Panc1 (cell line): ENCODE measurements around the gene STARD9. TPM values are rescaled to one million over a fixed set of nuclear protein-coding genes. Genes with fewer than 3 reads are reported as not detected.

ENCODE experiments used
- ATAC-seq: fragments of 200-7000 bp; cut with Tn5 transposase; 2 replicates; pipeline ENCODE4 v1.9.1; 2020; ENCODE audit warnings: mild to moderate bottlenecking, moderate library complexity
- BruUV-seq: library from RNA; stranded (reverse); fragments of 400-500 nt; replicated peaks from 2 replicates; lab custom pipeline; 2021; lab: Mats Ljungman, UMichigan
- CTCF ChIA-PET: fragments of 300-600 bp; sonication (Branson Sonifier 250); formaldehyde crosslinking; loops from one replicate; lab custom pipeline; 2022; ENCODE audit warnings: antibody characterized with exemption; lab: Charles Lee
- POLR2A ChIA-PET: fragments of 300-600 bp; sonication (Branson Sonifier 250); formaldehyde crosslinking; loops from one replicate; lab custom pipeline; 2022; ENCODE audit warnings: antibody characterized with exemption; lab: Charles Lee
- DNase-seq: peaks from one replicate; pipeline ENCODE4 v3.0.0-alpha.2; 2010; ENCODE audit warnings: low read depth, low spot score
- H3K27ac ChIP-seq: 2 replicates; pipeline ENCODE4 v1.5.1; 2011; ENCODE audit warnings: mild to moderate bottlenecking, low read length, inconsistent platforms
- H3K27me3 ChIP-seq: fragments of 200-500 bp; sonication (Bioruptor generic); 2 replicates; pipeline ENCODE4 v1.6.0; 2014; ENCODE audit warnings: low read length, inconsistent platforms; ENCODE audit not compliant: control insufficient read depth, insufficient read depth
- H3K36me3 ChIP-seq: fragments of 200-500 bp; sonication (Bioruptor generic); 2 replicates; pipeline ENCODE4 v1.5.1; 2014; ENCODE audit warnings: inconsistent platforms, mild to moderate bottlenecking, low read length, moderate library complexity; ENCODE audit not compliant: control insufficient read depth, insufficient read depth
- H3K4me1 ChIP-seq: 2 replicates; pipeline ENCODE4 v1.5.1; 2011; ENCODE audit warnings: inconsistent platforms, mild to moderate bottlenecking, low read length, moderate library complexity; ENCODE audit not compliant: control insufficient read depth, insufficient read depth
- H3K4me3 ChIP-seq, 2 experiments: 2 replicates each; pipeline ENCODE4 v1.5.1; 2011 to 2012; ENCODE audit warnings: low read depth in 2 of 2, low read length in 2 of 2, mild to moderate bottlenecking in 2 of 2, inconsistent platforms in 1 of 2, moderate library complexity in 1 of 2
- H3K9me3 ChIP-seq: fragments of 200-500 bp; sonication (Bioruptor generic); 2 replicates; pipeline ENCODE4 v1.5.1; 2014; ENCODE audit warnings: low read depth, mild to moderate bottlenecking, inconsistent platforms, low read length, moderate library complexity; ENCODE audit not compliant: control insufficient read depth, insufficient read depth
- POLR2AphosphoS5 ChIP-seq: IDR thresholded peaks from 2 replicates; pipeline ENCODE4 v1.6.1; 2012; ENCODE audit warnings: mild to moderate bottlenecking, low read depth, low read length, moderate library complexity
- SIN3A ChIP-seq: IDR thresholded peaks from 2 replicates; pipeline ENCODE4 v1.6.1; 2012; ENCODE audit warnings: low read depth, mild to moderate bottlenecking, low read length, moderate library complexity, borderline replicate concordance; ENCODE audit not compliant: insufficient read depth
- TCF7L2 ChIP-seq: IDR thresholded peaks from 2 replicates; pipeline ENCODE4 v1.6.1; 2011; ENCODE audit warnings: mild to moderate bottlenecking, low read depth, low read length, inconsistent platforms
- in situ Hi-C: cut with HindIII; loops from 2 replicates; pipeline ENCODE4 v1.10.0; 2016; ENCODE audit warnings: low sequenced_read_pairs, low pct_unique_long_range_greater_than_20kb
- intact Hi-C: fragments of 100-400 bp; cut with micrococcal nuclease; formaldehyde crosslinking; loops from one replicate; pipeline ENCODE4 v1.10.0; 2022; ENCODE audit not compliant: unreplicated experiment
- total RNA-seq: library from RNA; stranded (reverse); gene quantifications from one replicate; pipeline ENCODE4 v1.2.1, GENCODE V29; 2021; ENCODE audit not compliant: unreplicated experiment
- TF ChIP-seq, protein P1 (sequence below), 2 experiments: IDR thresholded peaks; 2 replicates each; pipeline ENCODE4 v1.6.1; 2011 to 2012; ENCODE audit warnings: low read depth in 2 of 2, control low read depth in 1 of 2, low read length in 1 of 2, mild to moderate bottlenecking in 1 of 2, moderate library complexity in 1 of 2; ENCODE audit not compliant: insufficient read depth in 1 of 2
- TF ChIP-seq, protein P2 (sequence below): fragments of 450-650 bp; IDR thresholded peaks from 2 replicates; pipeline ENCODE4 v1.5.1; 2017; ENCODE audit warnings: mild to moderate bottlenecking

STARD9 gene
- total RNA-seq, 1 experiment from 2014 or later = 13.4 TPM

DNA sequence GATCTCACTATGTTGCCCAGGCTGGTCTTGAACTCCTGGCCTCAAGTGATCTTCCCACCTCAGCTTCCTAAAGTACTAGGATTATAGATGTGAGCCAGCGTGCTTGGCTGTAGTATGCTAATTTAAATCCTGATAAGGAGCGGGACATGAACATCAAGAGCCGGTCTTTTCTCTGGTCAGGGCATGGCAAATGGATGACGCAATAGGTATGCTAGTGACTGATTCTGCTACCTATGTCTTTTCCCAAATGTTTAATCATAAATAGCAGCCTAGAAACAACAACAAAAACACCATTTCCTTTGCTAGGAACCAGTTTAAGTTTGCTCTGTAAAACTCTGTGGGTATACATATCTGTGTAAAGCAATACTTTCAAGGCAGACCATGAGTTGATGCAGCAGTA is 64.7 kb downstream of the STARD9 start:
- Histone ChIP-seq H3K4me3 (no peak overlapping the region), H3K36me3 (no peaks in the 10 kb centered on the region), H3K4me1 (no peaks in the 10 kb centered on the region), H3K27ac (no peak overlapping the region), H3K9me3 (no peaks in the 10 kb centered on the region), H3K27me3 (no peaks in the 10 kb centered on the region)
- TF ChIP-seq SIN3A (no peak), POLR2AphosphoS5 (no peak), TCF7L2 (no peak)
- TF ChIP-seq, protein P1, sequence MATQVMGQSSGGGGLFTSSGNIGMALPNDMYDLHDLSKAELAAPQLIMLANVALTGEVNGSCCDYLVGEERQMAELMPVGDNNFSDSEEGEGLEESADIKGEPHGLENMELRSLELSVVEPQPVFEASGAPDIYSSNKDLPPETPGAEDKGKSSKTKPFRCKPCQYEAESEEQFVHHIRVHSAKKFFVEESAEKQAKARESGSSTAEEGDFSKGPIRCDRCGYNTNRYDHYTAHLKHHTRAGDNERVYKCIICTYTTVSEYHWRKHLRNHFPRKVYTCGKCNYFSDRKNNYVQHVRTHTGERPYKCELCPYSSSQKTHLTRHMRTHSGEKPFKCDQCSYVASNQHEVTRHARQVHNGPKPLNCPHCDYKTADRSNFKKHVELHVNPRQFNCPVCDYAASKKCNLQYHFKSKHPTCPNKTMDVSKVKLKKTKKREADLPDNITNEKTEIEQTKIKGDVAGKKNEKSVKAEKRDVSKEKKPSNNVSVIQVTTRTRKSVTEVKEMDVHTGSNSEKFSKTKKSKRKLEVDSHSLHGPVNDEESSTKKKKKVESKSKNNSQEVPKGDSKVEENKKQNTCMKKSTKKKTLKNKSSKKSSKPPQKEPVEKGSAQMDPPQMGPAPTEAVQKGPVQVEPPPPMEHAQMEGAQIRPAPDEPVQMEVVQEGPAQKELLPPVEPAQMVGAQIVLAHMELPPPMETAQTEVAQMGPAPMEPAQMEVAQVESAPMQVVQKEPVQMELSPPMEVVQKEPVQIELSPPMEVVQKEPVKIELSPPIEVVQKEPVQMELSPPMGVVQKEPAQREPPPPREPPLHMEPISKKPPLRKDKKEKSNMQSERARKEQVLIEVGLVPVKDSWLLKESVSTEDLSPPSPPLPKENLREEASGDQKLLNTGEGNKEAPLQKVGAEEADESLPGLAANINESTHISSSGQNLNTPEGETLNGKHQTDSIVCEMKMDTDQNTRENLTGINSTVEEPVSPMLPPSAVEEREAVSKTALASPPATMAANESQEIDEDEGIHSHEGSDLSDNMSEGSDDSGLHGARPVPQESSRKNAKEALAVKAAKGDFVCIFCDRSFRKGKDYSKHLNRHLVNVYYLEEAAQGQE (IDR thresholded peaks at IDR 0.05; ENCODE audit: insufficient read depth in 1 of 2, low read depth in 2 of 2, low read length in 1 of 2) = no peak
- TF ChIP-seq, protein P2, sequence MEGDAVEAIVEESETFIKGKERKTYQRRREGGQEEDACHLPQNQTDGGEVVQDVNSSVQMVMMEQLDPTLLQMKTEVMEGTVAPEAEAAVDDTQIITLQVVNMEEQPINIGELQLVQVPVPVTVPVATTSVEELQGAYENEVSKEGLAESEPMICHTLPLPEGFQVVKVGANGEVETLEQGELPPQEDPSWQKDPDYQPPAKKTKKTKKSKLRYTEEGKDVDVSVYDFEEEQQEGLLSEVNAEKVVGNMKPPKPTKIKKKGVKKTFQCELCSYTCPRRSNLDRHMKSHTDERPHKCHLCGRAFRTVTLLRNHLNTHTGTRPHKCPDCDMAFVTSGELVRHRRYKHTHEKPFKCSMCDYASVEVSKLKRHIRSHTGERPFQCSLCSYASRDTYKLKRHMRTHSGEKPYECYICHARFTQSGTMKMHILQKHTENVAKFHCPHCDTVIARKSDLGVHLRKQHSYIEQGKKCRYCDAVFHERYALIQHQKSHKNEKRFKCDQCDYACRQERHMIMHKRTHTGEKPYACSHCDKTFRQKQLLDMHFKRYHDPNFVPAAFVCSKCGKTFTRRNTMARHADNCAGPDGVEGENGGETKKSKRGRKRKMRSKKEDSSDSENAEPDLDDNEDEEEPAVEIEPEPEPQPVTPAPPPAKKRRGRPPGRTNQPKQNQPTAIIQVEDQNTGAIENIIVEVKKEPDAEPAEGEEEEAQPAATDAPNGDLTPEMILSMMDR = no peak
- POLR2A ChIA-PET = no interaction called here
- no peak for DNase-seq
- no peak for ATAC-seq
- intact Hi-C loops = no loop called here
- no TSS peak for BruUV-seq
- CTCF ChIA-PET = no interaction called here
- in situ Hi-C loops = no loop called here

DNA sequence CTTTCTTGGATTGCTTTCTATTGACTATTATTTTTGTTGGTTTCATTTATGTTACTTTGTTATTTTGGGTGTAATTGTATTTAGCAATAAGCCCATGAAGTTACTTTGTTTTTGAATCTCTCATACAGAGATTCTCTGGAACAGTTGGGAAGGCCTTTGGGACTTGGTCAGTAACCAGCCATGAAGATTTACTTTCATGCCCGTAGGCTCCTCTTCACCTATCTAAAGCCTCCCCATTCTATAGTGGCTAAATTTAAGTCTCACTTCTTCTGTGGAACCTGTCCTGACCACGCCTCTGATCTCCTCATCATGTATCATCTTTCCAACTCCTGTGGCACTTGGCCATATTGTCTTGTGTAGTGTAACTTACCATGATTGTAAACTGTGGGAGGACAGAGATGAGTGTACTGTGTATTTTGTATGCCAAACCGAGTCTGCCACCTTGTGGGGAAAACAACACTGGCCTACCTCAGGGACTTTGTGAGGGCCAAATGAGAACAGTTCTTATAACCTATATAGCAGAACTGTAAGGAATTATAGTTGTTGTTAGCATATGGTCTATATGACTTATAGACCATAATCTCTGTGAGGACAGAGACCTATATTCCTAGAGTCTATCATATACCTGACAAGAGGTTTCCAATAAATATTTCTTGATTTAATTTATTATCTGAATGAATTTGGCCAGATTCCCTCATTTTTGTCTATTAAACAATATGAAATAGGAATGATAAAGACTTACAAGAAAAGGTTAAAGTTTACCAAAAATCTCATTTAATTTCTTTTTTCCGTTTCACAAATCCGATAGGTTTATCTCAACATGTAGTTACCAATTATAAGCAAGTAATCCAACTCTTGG is 75.0 kb downstream of the STARD9 start:
- no TSS peak for BruUV-seq
- Histone ChIP-seq H3K4me3 (no peak overlapping the region), H3K27me3 (no peaks in the 10 kb centered on the region), H3K4me1 (no peaks in the 10 kb centered on the region), H3K9me3 (no peaks in the 10 kb centered on the region), H3K27ac (no peak overlapping the region), H3K36me3 (no peaks in the 10 kb centered on the region)
- ATAC-seq (peak; percentile 100), DNase-seq (peak; percentile 77)
- intact Hi-C loops = no loop called here
- ChIA-PET CTCF (no interaction called here), POLR2A (no interaction called here)
- in situ Hi-C loops = no loop called here
- no peak for TF ChIP-seq TCF7L2
- TF ChIP-seq, protein P2 = peak; percentile 83
